Neuron (in vitro differentiated cells): Measurements from ENCODE around the gene RFPL3.
"Not testable (repeated sequence)": the region's sequence is repeated elsewhere in the genome, so short reads cannot be mapped to it uniquely, and the experiment has no call there.

Experiments
- H2AFZ ChIP-seq: one replicate; pipeline ENCODE4 v1.6.1; 2013; ENCODE audit warnings: low read depth, mild to moderate bottlenecking, inconsistent platforms, low read length, moderate library complexity
- H3K27me3 ChIP-seq: one replicate; pipeline ENCODE4 v1.6.1; 2013; ENCODE audit warnings: low read length; ENCODE audit not compliant: insufficient read depth
- H3K36me3 ChIP-seq: one replicate; pipeline ENCODE4 v1.6.1; 2013; ENCODE audit warnings: low read length; ENCODE audit not compliant: insufficient read depth
- H3K4me1 ChIP-seq: one replicate; pipeline ENCODE4 v1.6.1; 2013; ENCODE audit warnings: low read length; ENCODE audit not compliant: insufficient read depth
- H3K4me3 ChIP-seq: 2 replicates; pipeline ENCODE4 v1.5.1; 2013; ENCODE audit warnings: mild to moderate bottlenecking, low read length, moderate library complexity
- H3K9me3 ChIP-seq: one replicate; pipeline ENCODE4 v1.6.1; 2013; ENCODE audit warnings: low read length

RFPL3 gene

DNA sequence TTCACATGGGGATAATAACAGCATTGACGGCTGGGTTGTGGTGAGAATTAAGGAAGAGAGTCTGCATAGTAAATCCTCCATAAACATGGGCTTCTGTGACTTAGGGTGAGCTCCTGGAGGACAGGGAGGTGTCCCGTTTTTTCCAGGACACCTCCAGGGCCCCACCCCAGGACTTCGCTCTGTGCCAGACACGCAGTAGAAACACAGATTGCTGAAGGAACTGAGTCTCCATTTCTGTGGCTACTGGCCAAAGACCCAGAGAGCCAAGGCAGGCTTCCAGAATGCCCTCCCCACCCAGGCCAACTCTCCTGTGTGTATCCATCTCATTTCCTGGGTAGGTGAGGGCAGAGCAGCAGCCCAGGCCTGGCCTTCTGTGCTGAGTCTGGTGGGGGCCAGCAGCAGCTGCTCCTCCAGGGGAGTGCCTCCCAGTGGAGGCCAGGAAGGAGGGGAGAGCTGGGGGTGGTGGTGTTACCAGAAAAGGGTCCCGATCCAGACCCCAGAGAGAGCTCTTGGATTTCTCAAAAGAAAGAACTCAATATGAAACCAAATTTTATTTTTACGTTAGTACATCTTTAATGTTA is 9.5 kb upstream of the RFPL3 start:
- H3K4me3 ChIP-seq, result no peak overlapping the region

DNA sequence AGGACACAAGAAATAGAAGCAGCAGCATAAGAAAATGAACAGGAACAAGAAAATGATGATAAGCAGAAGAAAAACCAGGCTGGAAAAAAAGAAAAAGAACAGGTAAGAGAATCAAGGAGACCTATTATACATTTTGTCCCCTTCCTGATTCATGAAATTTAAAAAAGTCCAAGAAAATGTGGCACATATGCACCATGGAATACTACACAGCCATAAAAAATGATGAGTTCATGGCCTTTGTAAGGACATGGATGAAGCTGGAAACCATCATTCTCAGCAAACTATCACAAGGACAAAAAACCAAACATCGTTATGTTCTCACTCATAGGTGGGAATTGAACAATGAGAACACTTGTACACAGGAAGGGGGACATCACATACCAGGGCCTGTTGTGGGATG is 5.8 kb upstream of the RFPL3 start:
- H3K27me3 ChIP-seq, H3K36me3 ChIP-seq, H3K9me3 ChIP-seq, H3K4me1 ChIP-seq, H3K4me3 ChIP-seq, H2AFZ ChIP-seq: not testable (repeated sequence)

More for the DNA sequence above, 9.5 kb upstream of the RFPL3 start:
- no peaks in the 10 kb centered on the region for H3K9me3 ChIP-seq
- no peaks in the 10 kb centered on the region for H3K36me3 ChIP-seq
- H3K27me3 ChIP-seq, result no peaks in the 10 kb centered on the region
- H2AFZ ChIP-seq, result no peak overlapping the region
- H3K4me1 ChIP-seq, result peaks cover 13% of the 10 kb centered on the region

DNA sequence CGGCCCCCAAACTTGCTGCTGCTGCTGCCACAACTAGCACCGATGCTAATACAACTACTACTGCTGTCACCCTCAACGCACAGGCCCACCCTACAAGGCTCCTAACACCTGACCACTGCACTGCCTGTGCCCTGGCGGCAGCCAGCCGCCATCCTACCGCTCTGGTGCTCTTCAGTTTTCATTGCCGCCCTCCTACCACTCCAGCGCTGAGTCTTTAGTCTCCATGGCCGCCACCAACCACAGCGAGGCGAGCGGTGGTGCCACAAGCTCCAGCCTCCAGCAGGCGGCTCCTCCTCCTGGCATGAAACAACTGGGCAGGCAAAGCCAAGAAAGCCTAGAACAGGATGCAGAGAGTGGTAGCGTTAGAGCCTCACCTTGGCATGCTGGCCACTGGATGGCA is 5.0 kb upstream of the RFPL3 start:
- Histone ChIP-seq H3K4me3 (no peak overlapping the region), H3K4me1 (no peaks in the 10 kb centered on the region), H3K27me3 (no peaks in the 10 kb centered on the region), H3K36me3 (no peaks in the 10 kb centered on the region), H2AFZ (no peak overlapping the region), H3K9me3 (no peaks in the 10 kb centered on the region)

DNA sequence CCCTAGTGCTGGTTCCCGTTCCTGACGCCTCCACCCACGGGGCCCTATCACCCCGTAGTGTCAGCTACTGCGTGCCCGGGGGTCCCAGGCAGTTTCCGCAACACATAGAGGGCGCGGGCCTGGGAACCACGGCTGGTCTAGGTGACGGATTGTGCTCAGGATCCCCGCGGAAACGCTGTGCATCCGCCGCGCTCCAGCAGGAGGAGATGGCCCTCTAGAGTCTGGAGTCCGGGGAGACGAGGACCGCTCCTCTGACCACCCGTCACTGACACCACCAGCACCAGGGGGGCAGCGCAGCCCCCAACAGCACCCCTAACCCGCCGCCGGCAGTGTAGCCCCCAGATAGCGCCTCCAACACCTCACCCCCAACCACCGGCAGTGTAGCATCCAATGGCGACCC is 4.4 kb upstream of the RFPL3 start:
- H3K27me3 ChIP-seq, result no peaks in the 10 kb centered on the region
- H3K9me3 ChIP-seq, result no peaks in the 10 kb centered on the region
- H3K4me3 ChIP-seq, result no peak overlapping the region
- no peaks in the 10 kb centered on the region for H3K4me1 ChIP-seq
- H2AFZ ChIP-seq, result no peak overlapping the region
- H3K36me3 ChIP-seq, result no peaks in the 10 kb centered on the region

DNA sequence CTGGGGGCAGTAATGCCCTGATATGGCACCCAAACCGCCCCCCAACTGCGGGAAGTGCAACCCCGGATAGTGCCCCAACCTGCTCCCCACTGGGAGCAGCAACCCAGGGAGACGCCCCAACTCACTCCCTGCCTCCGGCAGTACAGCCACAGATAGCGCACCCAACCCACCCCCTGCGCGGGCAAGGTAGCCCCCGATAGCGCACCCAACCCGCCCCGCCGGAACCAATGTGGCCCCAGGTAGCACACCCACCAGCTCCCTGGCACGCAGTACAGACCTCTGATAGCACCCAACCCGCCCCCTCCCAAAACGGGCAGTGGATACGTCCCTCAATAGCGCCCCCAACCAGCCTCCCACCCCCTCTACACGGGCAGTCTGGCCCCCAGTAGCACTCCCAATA is 3.8 kb upstream of the RFPL3 start:
- H3K4me3 ChIP-seq, result no peak overlapping the region
- H3K9me3 ChIP-seq, result no peaks in the 10 kb centered on the region
- H3K36me3 ChIP-seq, result no peaks in the 10 kb centered on the region
- no peaks in the 10 kb centered on the region for H3K4me1 ChIP-seq
- no peak overlapping the region for H2AFZ ChIP-seq
- no peaks in the 10 kb centered on the region for H3K27me3 ChIP-seq

DNA sequence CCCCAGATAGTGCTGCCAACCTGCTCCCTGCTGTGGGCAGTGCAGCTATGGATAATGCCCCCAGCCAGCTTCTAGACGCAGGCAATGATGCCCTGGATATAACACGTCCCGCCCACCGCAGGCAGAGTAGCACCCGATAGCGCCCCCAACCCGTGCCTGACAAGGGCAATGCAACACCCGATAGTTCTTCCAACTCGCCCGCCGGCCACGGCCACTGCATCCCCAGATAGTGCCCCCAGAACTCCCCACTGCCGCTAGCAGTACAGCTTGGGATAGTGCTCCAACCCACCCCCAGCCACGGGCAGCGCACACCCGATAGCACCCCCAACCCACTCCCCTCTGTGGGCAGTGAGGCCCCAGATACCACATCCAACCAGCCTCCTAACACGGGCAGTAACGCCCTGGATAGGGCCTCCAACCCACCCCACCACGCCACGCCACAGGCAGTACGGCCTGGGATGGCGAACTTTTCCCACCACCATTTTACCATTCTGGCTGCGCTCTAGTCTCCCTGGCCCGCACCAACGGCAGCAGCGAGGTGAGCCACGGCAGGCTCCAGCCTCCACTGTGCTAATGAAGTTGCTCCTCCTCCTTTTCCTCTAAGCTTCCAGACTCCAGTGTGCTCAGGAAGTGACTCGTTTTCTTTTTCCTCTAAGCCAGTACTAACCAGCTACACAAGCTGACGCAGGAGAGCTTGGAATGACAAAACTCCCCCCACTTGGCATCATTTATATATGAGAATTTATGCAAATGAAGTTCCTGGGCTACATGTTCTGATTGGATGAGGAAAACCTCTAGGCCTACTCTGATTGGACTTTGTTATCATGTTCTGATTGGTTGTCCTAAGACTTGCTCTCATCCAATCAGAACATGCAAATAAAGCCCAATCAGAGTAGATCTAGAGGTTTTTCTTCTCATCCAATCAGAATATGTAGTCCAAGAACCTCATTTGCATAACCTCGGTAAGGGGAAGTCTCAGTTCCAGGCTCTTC is 3.0 kb upstream of the RFPL3 start:
- Histone ChIP-seq H3K4me1 (no peaks in the 10 kb centered on the region), H3K36me3 (no peaks in the 10 kb centered on the region), H3K4me3 (no peak overlapping the region), H2AFZ (no peak overlapping the region), H3K27me3 (no peaks in the 10 kb centered on the region), H3K9me3 (no peaks in the 10 kb centered on the region)

DNA sequence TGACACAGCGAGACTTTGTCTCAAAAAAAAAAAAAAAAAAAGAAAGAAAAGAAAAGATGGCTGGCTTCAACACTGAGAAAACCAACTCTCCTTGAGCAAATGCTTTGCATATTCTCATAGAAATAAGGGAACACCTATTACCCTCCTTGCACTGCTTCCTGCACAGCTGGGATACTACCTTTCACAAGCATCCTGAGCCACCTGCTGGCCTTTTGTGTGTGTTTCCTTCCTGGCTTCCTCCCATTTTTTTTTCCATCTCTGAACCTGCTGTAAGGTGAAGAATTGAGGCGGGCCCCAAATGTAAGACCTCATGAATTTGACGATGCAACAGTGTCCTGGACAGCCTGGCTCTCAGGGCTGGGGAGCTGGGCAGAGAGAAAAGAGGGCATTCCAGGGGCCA is 1.9 kb upstream of the RFPL3 start:
- Histone ChIP-seq H3K36me3 (no peaks in the 10 kb centered on the region), H3K4me1 (no peaks in the 10 kb centered on the region), H3K27me3 (no peaks in the 10 kb centered on the region), H3K9me3 (no peaks in the 10 kb centered on the region), H3K4me3 (no peak overlapping the region), H2AFZ (no peak overlapping the region)

DNA sequence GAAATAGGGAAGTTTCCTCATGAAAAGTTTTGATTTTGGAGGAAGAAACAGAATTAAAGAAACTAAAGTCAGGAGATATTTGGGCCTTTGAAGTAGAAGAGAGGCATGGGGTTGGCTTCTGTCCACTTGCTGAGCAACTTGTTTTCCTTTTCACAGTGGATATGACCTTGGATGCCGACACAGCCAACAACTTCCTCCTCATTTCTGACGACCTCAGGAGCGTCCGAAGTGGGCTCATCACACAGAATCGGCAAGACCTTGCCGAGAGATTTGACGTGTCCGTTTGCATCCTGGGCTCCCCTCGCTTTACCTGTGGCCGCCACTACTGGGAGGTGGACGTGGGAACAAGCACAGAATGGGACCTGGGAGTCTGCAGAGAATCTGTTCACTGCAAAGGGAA is 2.4 kb downstream of the RFPL3 start:
- not testable (repeated sequence) for H3K36me3 ChIP-seq, H3K9me3 ChIP-seq, H3K27me3 ChIP-seq, H2AFZ ChIP-seq, H3K4me3 ChIP-seq, H3K4me1 ChIP-seq

DNA sequence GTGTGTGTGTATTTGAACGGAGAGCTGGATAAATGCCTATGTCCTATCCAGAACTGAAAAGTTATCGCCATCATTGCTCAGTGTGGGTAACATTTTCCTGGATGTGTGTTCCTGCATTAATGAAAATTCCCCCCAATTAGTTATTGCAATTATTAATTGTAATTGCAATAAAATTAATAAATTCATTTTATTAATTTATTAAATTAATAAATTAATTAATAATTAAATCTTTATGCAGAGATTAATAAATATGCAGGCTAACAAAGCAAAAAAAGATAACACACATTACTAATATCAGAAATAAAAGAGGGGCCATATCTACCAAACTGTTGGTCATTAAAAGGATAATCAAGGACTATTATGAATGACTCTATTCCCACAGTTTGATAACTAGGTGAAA is 3.6 kb downstream of the RFPL3 start:
- H3K36me3 ChIP-seq, result no peaks in the 10 kb centered on the region
- no peak overlapping the region for H2AFZ ChIP-seq
- H3K4me3 ChIP-seq, result no peak overlapping the region
- no peaks in the 10 kb centered on the region for H3K9me3 ChIP-seq
- H3K27me3 ChIP-seq, result no peaks in the 10 kb centered on the region
- peaks cover 2% of the 10 kb centered on the region for H3K4me1 ChIP-seq

DNA sequence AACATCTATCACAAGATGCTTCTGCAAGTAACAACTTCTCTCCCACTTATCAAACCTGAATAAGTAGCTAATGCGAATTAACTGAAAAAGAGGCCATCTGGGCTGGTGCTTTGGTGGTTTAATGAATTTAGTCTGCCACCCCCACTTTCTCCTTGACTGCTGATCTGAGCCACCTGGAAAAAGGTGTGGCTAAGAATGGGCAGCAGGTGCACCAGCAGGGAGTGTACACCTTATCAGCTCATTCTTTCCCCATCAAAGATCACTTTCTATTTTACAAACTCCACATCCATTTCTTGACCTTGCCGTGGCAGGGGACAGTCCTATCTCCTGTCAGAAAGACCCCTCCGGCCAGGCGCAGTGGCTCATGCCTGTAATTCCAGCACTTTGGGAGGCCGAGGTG is 6.5 kb downstream of the RFPL3 start:
- Histone ChIP-seq H3K27me3 (no peaks in the 10 kb centered on the region), H2AFZ (no peak overlapping the region), H3K4me1 (peaks cover 2% of the 10 kb centered on the region), H3K4me3 (no peak overlapping the region), H3K9me3 (no peaks in the 10 kb centered on the region), H3K36me3 (no peaks in the 10 kb centered on the region)

DNA sequence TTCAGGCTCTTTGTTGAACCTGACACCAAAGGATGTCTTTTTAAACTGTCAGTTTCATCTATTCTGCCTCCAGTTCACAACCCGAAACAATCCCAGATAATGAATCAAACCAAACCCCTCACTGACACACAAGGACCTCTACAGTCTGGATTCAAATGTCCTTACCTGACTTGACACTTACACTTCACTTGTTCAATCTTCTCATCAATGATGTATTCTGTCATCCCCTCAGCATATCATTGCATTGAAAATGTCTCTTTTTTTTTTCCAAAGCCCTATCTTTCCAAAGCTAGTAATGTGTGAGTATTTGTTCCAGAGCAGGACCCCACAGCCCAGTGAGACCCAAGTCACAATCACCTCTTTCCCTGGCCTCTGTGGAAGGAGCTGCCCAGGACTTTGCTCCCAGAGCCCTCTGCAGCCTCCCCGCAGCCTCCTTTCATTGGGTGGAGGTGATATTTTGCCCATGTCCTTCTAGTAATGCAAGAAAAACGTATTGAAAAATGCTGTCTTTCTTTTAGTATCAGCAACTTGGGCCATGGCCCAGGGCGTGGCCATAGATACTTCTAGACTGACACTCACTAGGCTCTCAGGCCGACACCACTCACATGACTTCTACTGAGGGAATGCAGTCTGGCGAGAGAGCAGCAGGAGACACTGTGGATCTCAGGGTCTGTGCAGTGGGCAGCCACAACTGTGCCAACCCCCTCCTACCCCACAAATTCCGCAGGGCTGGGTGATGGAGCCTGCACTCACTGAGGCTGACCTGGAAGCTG is 18.2 kb downstream of the RFPL3 start:
- H3K27me3 ChIP-seq, result no peaks in the 10 kb centered on the region
- peaks cover 3% of the 10 kb centered on the region for H3K4me1 ChIP-seq
- H3K4me3 ChIP-seq, result no peak overlapping the region
- H3K9me3 ChIP-seq, result no peaks in the 10 kb centered on the region
- no peaks in the 10 kb centered on the region for H3K36me3 ChIP-seq
- no peak overlapping the region for H2AFZ ChIP-seq

DNA sequence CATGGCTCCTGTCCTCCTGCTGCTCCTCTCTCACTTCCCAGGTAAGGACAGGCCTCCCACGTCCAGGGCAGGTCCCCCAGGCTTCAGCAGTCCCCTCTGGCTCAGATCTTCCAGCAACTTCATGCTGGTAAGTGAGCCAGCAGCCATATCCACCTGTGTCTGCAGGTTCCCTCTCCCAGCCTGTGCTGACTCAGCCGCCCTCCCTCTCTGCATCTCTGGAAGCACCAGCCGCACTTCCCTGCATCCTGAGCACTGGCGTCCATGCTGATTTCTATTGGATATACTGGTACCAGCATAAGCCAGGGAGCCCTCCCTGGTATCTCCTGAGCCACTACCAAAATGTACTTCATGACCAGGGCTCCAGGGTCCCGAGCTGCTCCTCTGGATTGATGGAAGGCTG is 19.0 kb downstream of the RFPL3 start:
- Histone ChIP-seq H3K4me1 (peaks cover 3% of the 10 kb centered on the region), H3K36me3 (no peaks in the 10 kb centered on the region), H3K9me3 (no peaks in the 10 kb centered on the region), H2AFZ (no peak overlapping the region), H3K27me3 (no peaks in the 10 kb centered on the region), H3K4me3 (no peak overlapping the region)

DNA sequence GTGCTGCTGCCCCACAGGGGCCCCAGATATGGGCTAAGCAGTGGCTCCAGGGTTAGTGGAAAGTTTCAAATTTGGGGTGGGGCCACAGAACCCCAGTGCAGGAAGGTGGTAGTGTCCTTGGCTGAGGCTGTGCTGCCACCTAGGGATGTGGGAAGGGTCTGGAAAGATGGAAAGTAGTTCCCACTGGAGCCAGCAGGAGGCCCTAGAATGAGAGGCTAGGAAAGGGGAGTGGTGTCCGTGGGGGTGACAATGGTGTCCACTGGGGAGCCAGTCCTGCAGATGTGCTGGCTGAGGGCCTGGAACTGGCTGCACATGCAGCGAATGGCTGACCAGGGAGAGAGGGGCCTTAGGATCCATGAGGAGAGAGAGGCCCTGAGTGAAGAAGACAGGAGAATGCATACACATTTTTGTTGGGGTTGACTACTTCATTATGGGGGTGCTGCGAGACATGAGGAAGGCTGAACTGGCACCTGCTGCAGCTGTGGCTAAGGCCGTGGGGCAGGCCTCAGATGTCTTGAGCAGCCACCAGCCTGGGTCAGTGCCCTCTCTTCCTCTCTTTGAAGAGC is 21.1 kb downstream of the RFPL3 start:
- Histone ChIP-seq H3K4me3 (no peak overlapping the region), H3K4me1 (peaks cover 3% of the 10 kb centered on the region), H2AFZ (no peak overlapping the region), H3K9me3 (no peaks in the 10 kb centered on the region), H3K27me3 (no peaks in the 10 kb centered on the region), H3K36me3 (no peaks in the 10 kb centered on the region)
